Measurements from ENCODE around the gene RNGTT.

DNA sequence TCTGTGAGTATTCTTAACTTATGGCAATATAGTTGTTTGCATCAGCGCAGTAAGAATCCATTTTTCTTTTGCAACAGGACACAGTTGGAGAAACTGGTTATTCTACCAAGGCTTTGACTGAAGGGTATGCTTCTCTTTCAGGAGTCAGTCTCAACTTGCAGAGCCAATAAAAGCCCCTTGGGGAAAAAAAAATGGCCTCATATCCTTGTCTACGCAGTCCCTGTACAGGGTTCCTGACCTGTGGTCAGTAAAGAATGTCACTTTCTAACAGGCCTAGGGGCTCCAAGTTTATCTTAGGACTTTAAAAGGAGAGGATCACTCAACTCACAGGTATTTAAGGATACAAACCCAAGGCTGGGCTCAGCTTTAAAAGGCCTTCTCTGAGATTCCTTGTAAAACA lies 6.9 kb upstream of the RNGTT start:
- TF ChIP-seq ZNF2 (tag by site-specific recombination; IDR thresholded peaks at IDR 0.05) (no peak), ZNF133 (tag by site-specific recombination; IDR thresholded peaks at IDR 0.05) (no peak)

All from HEK293 (cell line).